ENCODE results near the gene CLPTM1. TPM values are rescaled to one million over a fixed set of nuclear protein-coding genes. Genes with fewer than 3 reads are reported as not detected.
A peak's percentile ranks its signal among the peaks of the same experiment; 100 is the strongest.

Gene CLPTM1
- total RNA-seq, 2 donors from 2014 or later = 76.7 to 78.4 TPM

DNA sequence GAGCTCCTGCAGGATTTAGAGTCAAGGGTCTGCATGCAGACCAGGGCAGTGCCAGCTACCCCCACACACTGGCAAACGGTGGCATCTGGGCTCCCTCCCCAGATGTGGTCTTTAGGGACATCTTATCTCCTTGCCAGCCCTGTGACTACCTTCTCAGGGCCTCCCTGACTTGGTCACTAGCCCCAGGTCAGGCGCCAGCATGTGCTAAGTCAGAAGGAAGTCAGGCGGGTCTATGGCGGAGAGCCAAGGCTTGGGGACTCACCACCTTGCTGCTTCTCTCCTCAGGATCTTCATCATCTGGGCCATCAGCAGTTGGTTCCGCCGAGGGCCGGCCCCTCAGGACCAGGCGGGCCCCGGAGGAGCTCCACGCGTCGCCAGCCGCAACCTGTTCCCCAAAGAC, 17.6 kb downstream of the CLPTM1 start:
- ATAC-seq (no peak), DNase-seq (no peak)
- H3K4me1 Mint-ChIP-seq = peaks cover 7% of the 10 kb centered on the region
- no peaks in the 10 kb centered on the region for H3K27me3 Mint-ChIP-seq
- no peak overlapping the region for H3K4me3 Mint-ChIP-seq
- H3K9me3 ChIP-seq (ENCODE audit: control insufficient read depth, low read length, poor library complexity, severe bottlenecking) = no peaks in the 10 kb centered on the region
- H3K36me3 Mint-ChIP-seq (ENCODE audit: low read depth) = peaks cover 3% of the 10 kb centered on the region
- H3K27ac Mint-ChIP-seq = no peak overlapping the region

DNA sequence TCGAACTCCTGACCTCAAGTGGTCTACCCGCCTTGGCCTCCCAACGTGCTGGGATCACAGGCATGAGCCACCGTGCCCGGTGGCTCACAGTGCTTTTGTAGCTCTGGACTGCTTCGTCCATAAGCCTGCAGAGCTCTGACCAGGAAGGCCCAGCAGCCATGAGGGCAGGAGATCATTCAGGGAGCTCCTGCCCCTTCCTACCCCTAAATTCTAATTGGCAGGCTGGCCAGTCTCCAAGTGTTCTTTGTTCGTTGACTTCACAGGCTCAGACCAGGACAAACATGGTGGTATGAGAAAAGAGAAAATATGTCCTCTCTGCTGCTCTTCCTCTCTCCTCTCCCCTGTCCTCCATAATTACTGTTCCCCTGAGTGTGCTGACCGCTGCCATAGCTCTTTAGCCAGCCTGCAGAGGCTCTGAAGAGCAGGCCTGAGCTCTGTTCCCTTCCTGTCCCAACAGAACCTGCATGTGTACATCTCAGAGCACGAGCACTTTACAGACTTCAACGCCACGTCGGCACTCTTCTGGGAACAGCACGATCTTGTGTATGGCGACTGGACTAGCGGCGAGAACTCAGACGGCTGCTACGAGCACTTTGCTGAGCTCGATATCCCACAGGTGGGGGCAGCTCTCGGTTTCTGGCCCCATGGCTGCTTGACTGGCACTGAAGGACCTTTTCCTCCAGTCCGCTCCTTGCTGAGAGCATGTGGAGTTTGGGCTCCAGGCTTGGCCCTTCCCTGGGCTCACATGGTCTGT, 19.0 kb downstream of the CLPTM1 start:
- Mint-ChIP-seq H3K4me1 (peaks cover 4% of the 10 kb centered on the region), H3K27me3 (no peaks in the 10 kb centered on the region), H3K27ac (no peak overlapping the region), H3K36me3 (ENCODE audit: low read depth) (peaks cover 2% of the 10 kb centered on the region), H3K4me3 (no peak overlapping the region)
- no peaks in the 10 kb centered on the region for H3K9me3 ChIP-seq (ENCODE audit: control insufficient read depth, low read length, poor library complexity, severe bottlenecking)
- ATAC-seq (no peak), DNase-seq (no peak)

DNA sequence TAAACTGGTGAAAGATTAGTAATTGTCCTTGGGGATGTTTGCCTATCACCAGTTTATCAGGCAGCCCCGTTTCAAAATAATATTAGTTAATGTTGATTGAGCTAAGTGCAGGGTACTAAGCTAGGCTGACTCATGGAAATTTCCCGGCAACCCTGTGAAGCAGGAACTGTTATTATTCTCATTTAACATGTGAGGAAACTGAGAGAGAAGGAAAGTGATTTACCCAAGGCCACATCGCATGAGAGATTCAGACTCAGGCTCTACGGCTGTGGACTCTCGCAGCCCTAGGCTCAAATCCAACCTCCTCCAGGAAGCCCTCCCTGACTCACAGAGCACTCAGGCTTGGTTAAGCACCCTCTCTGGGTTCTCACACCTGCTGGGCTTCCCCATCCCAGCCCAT, 19.7 kb downstream of the CLPTM1 start:
- H3K9me3 ChIP-seq (ENCODE audit: control insufficient read depth, low read length, poor library complexity, severe bottlenecking) = no peaks in the 10 kb centered on the region
- no peak overlapping the region for H3K4me3 Mint-ChIP-seq
- ATAC-seq (no peak), DNase-seq (no peak)
- no peaks in the 10 kb centered on the region for H3K27me3 Mint-ChIP-seq
- peaks cover 2% of the 10 kb centered on the region for H3K36me3 Mint-ChIP-seq (ENCODE audit: low read depth)
- H3K27ac Mint-ChIP-seq = no peak overlapping the region
- peaks cover 4% of the 10 kb centered on the region for H3K4me1 Mint-ChIP-seq

DNA sequence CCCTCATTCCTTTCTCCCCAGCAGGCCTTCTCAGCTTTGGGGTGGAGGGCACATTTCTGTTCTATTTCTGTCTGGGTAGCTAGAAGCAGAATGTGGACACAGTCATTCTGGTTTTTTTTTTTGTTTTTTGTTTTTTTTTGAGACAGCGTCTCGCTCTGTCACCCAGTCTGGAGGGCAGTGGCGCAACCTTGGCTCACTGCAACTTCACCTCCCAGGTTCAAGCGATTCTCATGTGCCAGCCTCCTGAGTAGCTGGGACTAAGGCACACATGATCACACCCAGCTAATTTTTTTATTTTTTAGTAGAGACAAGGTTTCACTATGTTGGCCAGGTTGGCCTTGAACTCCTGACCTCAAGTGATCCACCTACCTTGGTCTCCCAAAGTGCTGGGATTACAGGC, 20.3 kb downstream of the CLPTM1 start:
- no peak overlapping the region for H3K4me3 Mint-ChIP-seq
- no peak for ATAC-seq
- peaks cover 2% of the 10 kb centered on the region for H3K36me3 Mint-ChIP-seq (ENCODE audit: low read depth)
- no peak overlapping the region for H3K27ac Mint-ChIP-seq
- no peaks in the 10 kb centered on the region for H3K9me3 ChIP-seq (ENCODE audit: control insufficient read depth, low read length, poor library complexity, severe bottlenecking)
- H3K27me3 Mint-ChIP-seq = no peaks in the 10 kb centered on the region
- H3K4me1 Mint-ChIP-seq = peaks cover 4% of the 10 kb centered on the region
- no peak for DNase-seq

DNA sequence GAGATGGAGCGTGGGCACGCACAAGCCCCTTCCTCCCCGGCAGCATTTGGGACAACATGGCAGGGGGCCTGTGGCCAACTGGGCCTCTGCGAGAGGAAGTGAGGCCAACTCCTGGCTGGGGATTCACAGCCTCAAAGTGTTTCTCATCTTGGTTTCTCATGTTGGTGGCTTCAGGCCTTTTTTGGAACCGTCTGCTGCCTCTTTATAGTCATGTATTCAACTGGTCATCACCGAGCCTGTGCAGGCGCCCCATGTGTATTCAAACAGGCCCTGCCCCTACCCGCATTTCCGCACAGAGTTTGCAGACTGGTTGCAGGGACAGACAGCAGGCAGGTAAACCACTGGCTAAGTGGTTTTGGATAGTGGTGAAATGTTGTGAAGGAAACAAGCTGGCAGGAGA, 28.8 kb downstream of the CLPTM1 start:
- H3K4me1 Mint-ChIP-seq = peaks cover under 1% of the 10 kb centered on the region
- no peak overlapping the region for H3K27ac Mint-ChIP-seq
- H3K36me3 Mint-ChIP-seq (ENCODE audit: low read depth) = peaks cover 5% of the 10 kb centered on the region
- ATAC-seq (no peak), DNase-seq (no peak)
- H3K9me3 ChIP-seq (ENCODE audit: control insufficient read depth, low read length, poor library complexity, severe bottlenecking) = no peaks in the 10 kb centered on the region
- H3K4me3 Mint-ChIP-seq = no peak overlapping the region
- H3K27me3 Mint-ChIP-seq = no peaks in the 10 kb centered on the region

DNA sequence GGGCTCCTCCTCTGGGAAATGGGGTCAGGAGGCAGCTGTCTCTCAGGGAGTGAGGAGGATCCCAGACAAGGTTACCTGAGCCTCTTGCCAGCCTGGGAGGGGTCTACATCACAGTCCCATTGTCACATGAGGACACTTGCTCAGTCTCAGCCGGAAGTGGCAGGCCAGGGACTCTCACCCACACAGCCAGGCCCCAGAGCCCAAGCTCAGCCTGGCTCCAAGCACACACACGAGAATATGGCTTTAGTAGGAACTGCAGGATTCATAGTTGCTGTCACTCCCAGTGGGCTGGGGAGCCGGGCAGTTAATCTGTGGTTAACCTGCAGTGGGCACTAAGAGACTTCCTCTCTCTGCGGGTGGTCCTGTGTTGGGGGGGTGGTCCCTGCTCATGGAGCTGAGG, 30.3 kb downstream of the CLPTM1 start:
- no peaks in the 10 kb centered on the region for H3K27me3 Mint-ChIP-seq
- peaks cover 5% of the 10 kb centered on the region for H3K36me3 Mint-ChIP-seq (ENCODE audit: low read depth)
- H3K27ac Mint-ChIP-seq = peak overlapping the region; percentile 75
- DNase-seq (no peak), ATAC-seq (no peak)
- H3K9me3 ChIP-seq (ENCODE audit: control insufficient read depth, low read length, poor library complexity, severe bottlenecking) = no peaks in the 10 kb centered on the region
- no peak overlapping the region for H3K4me3 Mint-ChIP-seq
- H3K4me1 Mint-ChIP-seq = peaks cover 2% of the 10 kb centered on the region

DNA sequence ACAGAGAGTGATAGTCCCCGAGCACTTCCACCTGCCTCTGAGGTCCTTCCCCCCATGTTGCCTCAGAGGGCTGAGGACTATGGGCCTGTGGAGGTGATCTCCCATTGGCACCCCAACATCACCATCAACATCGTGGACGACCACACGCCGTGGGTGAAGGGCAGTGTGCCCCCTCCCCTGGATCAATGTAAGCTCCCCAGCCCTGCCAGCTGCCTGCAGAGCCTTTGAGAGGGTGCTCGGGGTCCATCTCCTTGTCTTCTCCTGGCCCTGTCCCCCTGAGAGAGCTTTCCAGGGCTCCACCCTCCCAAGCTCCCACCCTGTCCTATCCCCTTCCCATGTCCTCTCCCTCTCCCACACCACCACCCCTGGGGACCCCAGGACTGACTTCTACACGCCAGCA, 31.2 kb downstream of the CLPTM1 start:
- peak overlapping the region; percentile 79 for H3K27ac Mint-ChIP-seq
- no peaks in the 10 kb centered on the region for H3K9me3 ChIP-seq (ENCODE audit: control insufficient read depth, low read length, poor library complexity, severe bottlenecking)
- no peaks in the 10 kb centered on the region for H3K27me3 Mint-ChIP-seq
- no peak for DNase-seq
- H3K36me3 Mint-ChIP-seq (ENCODE audit: low read depth) = peaks cover 5% of the 10 kb centered on the region
- H3K4me3 Mint-ChIP-seq = no peak overlapping the region
- ATAC-seq = no peak
- peaks cover 2% of the 10 kb centered on the region for H3K4me1 Mint-ChIP-seq

DNA sequence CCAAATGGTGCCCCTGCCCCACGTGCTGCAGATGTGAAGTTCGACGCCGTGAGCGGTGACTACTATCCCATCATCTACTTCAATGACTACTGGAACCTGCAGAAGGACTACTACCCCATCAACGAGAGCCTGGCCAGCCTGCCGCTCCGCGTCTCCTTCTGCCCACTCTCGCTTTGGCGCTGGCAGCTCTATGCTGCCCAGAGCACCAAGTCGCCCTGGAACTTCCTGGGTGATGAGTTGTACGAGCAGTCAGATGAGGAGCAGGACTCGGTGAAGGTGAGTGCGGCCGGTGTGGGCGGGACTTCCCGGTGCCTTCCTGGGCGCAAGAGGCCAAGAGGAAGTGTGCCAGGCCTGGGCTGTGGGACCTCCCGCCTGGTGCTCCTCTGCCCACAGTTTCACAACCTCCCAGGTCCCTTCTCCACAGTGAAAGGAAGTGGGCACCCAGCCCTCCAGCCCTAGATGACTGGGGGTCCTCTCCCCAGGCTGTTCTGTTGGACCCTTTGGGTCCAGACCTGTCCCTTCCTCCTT, 32.0 kb downstream of the CLPTM1 start:
- H3K27me3 Mint-ChIP-seq = no peaks in the 10 kb centered on the region
- H3K36me3 Mint-ChIP-seq (ENCODE audit: low read depth) = peaks cover 5% of the 10 kb centered on the region
- ATAC-seq (no peak), DNase-seq (no peak)
- peaks cover 2% of the 10 kb centered on the region for H3K4me1 Mint-ChIP-seq
- H3K9me3 ChIP-seq (ENCODE audit: control insufficient read depth, low read length, poor library complexity, severe bottlenecking) = no peaks in the 10 kb centered on the region
- H3K4me3 Mint-ChIP-seq = peak overlapping the region; percentile 7
- peak overlapping the region; percentile 79 for H3K27ac Mint-ChIP-seq

DNA sequence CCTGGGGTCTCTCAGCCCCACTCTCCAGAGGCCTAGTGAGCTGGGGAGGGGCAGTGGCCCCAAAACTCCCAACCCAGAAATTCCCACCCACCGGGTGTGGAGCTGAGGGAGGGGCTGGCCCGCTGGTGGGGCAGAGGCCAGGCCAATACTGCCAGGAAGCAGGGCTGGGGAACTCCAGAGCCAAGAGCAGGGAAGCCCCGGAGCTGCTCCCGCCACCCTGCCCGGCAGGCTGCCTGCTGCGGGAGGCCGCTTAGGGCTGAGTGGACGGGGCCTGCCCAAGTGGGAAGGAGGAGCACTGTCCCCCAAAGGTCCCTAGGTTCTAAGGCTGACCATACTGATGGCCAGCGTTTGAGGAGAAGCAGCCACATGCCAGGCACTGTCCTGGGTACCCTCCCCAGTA, 33.1 kb downstream of the CLPTM1 start:
- no peaks in the 10 kb centered on the region for H3K9me3 ChIP-seq (ENCODE audit: control insufficient read depth, low read length, poor library complexity, severe bottlenecking)
- ATAC-seq (no peak), DNase-seq (no peak)
- peaks cover 2% of the 10 kb centered on the region for H3K4me1 Mint-ChIP-seq
- H3K4me3 Mint-ChIP-seq = no peak overlapping the region
- H3K36me3 Mint-ChIP-seq (ENCODE audit: low read depth) = peaks cover 5% of the 10 kb centered on the region
- H3K27me3 Mint-ChIP-seq = no peaks in the 10 kb centered on the region
- peak overlapping the region; percentile 27 for H3K27ac Mint-ChIP-seq

DNA sequence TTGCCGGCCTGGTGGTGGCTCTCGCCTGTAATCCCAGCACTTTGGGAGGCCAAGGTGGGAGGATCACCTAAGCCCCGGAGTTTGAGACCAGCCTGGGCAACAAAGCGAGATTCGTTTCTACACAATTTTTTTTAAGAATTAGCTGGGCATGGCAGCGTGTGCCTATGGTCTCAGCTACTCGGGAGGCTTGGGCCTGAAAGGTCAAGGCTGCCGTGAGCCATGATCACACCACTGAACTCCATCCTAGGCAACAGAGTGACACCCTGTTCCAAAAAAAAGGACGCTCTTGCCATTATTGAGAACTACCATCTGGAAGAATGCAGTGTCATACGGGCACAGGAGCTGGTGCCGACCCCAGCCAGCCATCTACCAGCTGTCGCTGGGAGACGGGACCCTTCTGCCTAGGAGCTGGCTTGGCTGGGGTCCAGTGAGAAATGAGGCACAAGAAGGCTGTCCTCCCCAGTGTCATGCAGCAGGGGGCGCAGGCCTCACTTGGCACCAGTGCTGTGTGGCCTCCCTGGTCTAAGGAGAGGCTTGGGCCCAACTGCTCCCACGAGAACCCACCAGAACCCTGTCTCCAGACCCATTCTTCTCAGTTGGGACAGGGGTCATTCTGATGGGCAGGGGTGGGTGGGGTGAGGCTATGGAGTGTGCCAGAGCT, 33.8 kb downstream of the CLPTM1 start:
- Mint-ChIP-seq H3K4me1 (peaks cover 2% of the 10 kb centered on the region), H3K27ac (peak overlapping the region; percentile 27), H3K4me3 (no peak overlapping the region), H3K27me3 (no peaks in the 10 kb centered on the region), H3K36me3 (ENCODE audit: low read depth) (peaks cover 5% of the 10 kb centered on the region)
- no peaks in the 10 kb centered on the region for H3K9me3 ChIP-seq (ENCODE audit: control insufficient read depth, low read length, poor library complexity, severe bottlenecking)
- ATAC-seq (peak; percentile 89), DNase-seq (peak; percentile 47 to 64 (median 52))

DNA sequence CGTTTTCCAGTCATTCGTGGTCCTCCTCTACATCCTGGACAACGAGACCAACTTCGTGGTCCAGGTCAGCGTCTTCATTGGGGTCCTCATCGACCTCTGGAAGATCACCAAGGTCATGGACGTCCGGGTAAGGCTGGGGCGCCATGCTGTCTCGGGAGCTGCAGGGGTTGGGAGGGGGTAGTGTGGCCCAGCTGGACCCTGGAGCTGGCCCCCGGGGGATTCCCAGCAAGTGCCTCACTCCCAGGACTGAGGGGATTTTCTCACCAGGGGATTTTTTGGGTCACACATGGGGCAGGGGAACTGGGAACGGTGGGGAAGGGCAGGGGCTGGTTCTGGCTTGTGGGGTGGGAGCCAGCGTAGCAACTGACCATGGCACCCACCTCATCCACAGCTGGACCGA, 35.3 kb downstream of the CLPTM1 start:
- H3K9me3 ChIP-seq (ENCODE audit: control insufficient read depth, low read length, poor library complexity, severe bottlenecking) = no peaks in the 10 kb centered on the region
- H3K27me3 Mint-ChIP-seq = no peaks in the 10 kb centered on the region
- H3K36me3 Mint-ChIP-seq (ENCODE audit: low read depth) = peaks cover 3% of the 10 kb centered on the region
- DNase-seq (no peak), ATAC-seq (no peak)
- peaks cover 5% of the 10 kb centered on the region for H3K4me1 Mint-ChIP-seq
- H3K4me3 Mint-ChIP-seq = no peak overlapping the region
- H3K27ac Mint-ChIP-seq = no peak overlapping the region

DNA sequence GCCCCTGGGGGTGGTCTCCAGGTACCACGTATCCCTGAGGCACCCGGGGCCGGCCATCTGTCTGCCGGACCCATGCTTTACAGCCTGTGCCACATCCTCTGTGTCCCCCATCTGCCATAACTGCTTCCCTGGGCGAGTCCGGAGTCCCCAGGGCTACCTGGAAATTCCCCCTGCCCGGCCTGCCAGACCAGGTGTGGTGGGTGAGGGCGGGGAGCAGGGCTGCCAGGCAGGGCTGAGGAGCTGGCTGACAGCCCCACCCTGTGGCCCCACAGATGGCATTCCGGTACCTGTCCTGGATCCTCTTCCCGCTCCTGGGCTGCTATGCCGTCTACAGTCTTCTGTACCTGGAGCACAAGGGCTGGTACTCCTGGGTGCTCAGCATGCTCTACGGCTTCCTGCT, 35.8 kb downstream of the CLPTM1 start:
- Mint-ChIP-seq H3K27ac (no peak overlapping the region), H3K27me3 (no peaks in the 10 kb centered on the region), H3K36me3 (ENCODE audit: low read depth) (peaks cover 3% of the 10 kb centered on the region), H3K4me3 (no peak overlapping the region), H3K4me1 (peaks cover 5% of the 10 kb centered on the region)
- DNase-seq (no peak), ATAC-seq (no peak)
- no peaks in the 10 kb centered on the region for H3K9me3 ChIP-seq (ENCODE audit: control insufficient read depth, low read length, poor library complexity, severe bottlenecking)

DNA sequence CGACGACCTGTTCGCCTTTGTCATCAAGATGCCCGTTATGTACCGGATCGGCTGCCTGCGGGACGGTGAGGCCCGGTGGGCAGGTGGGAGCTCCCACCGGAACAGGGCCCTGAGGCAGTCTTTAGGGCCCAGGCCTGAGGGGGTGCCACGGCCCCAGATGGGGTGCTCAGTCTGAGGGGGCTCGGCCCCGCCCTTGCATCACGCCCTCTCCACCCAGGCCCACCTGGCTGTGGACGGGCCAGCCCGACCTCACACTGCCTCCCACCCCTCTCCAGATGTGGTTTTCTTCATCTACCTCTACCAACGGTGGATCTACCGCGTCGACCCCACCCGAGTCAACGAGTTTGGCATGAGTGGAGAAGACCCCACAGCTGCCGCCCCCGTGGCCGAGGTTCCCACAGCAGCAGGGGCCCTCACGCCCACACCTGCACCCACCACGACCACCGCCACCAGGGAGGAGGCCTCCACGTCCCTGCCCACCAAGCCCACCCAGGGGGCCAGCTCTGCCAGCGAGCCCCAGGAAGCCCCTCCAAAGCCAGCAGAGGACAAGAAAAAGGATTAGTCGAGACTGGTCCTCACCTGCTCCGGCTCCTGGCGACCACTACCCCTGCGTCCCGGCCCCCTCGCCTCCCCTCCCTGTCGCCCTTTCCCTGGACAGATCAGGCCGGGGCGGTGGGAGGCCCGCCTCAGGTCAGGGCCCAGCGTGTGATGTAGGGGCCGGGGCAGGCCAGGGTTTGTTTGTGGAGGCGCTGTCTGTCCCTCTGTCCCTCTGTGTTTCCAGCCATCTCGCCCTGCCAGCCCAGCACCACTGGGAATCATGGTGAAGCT, 37.4 kb downstream of the CLPTM1 start:
- ATAC-seq = no peak
- peaks cover 3% of the 10 kb centered on the region for H3K36me3 Mint-ChIP-seq (ENCODE audit: low read depth)

More for the DNA sequence above, 37.4 kb downstream of the CLPTM1 start:
- DNase-seq = no peak
- no peak overlapping the region for H3K4me3 Mint-ChIP-seq
- no peaks in the 10 kb centered on the region for H3K27me3 Mint-ChIP-seq
- no peaks in the 10 kb centered on the region for H3K9me3 ChIP-seq (ENCODE audit: control insufficient read depth, low read length, poor library complexity, severe bottlenecking)
- H3K27ac Mint-ChIP-seq = no peak overlapping the region
- H3K4me1 Mint-ChIP-seq = peaks cover 5% of the 10 kb centered on the region

All from T-helper 17 cell (primary cell).